NCI-H2196 (cell line): ENCODE measurements around the gene GAS2L3.
A peak's percentile ranks its signal among the peaks of the same experiment; 100 is the strongest.

Experiments used
- DNase-seq: peaks from one replicate; lab custom pipeline; 2025; ENCODE audit not compliant: unreplicated experiment; lab: John Stamatoyannopoulos, UW

The GAS2L3 gene

DNA sequence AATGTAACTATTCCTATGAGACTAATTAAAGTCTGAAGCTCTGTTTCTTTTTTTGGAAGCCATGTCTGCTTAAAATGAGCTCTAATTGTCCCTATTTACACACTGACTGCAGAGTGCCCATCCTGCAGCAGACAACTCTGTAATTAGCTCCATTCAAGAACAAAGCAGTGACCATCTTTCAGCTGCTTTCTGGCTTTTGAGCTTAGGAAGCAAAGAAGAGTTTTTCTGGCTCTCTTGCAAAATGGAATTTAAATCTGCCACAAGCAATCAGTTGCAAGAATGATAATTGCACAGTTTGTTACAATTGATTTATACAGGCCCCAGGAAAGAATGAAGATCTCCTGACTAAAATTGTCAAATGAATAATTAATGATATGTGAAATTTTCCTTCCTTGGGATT lies 83.4 kb downstream of the GAS2L3 start:
- no peak for DNase-seq

- no peak for DNase-seq
Observed at GRCh38 chr12:100661300-100661951, 87.9 kb downstream of the GAS2L3 start.

GRCh38 chr12:100666588-100666987 lies 93.1 kb downstream of the GAS2L3 start:
- no peak for DNase-seq

GRCh38 chr12:100668945-100669536 lies 95.6 kb downstream of the GAS2L3 start:
- peak; percentile 77 for DNase-seq

- no peak for DNase-seq
Observed at GRCh38 chr12:100669922-100670321, 96.4 kb downstream of the GAS2L3 start.

DNA sequence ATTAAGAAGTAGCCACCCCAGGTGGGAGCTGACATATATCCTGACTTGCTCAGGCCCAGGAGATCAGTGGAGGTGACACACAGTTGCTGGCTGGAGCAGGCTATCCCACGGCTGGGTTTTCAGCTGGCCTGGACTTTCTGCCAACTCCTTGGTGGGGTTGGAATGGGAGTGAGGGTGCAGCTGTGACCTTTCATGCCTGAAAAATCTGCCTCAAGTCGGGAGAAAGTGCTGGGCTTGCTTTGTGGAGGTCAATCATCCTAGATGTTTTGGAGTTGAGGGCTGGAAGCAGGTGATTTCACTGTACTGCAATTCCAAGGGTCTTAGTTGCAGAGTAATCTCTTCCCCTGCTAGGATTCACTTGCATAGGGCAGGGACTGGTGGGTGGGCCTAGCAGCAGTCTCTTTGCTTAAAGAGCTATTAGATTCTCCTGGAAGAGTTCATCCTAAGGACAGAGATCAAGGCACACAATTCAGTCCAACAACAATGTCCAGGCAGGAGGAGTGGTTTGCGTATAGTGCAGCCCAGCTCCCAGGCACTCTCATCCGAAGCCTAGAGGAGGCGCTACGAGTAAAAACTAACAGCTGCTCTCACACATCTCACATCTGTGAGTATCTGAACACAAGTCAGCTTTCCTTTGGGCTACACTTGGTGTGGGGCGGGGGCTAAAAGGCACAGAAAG lies 98.1 kb downstream of the GAS2L3 start:
- no peak for DNase-seq

- DNase-seq = no peak
Observed at GRCh38 chr12:100672075-100672592, 98.7 kb downstream of the GAS2L3 start.

- no peak for DNase-seq
Observed at GRCh38 chr12:100674036-100674888, 100.8 kb downstream of the GAS2L3 start.
